ENCODE results near the gene ETV6.
A peak's percentile ranks its signal among the peaks of the same experiment; 100 is the strongest.

ETV6 gene

DNA sequence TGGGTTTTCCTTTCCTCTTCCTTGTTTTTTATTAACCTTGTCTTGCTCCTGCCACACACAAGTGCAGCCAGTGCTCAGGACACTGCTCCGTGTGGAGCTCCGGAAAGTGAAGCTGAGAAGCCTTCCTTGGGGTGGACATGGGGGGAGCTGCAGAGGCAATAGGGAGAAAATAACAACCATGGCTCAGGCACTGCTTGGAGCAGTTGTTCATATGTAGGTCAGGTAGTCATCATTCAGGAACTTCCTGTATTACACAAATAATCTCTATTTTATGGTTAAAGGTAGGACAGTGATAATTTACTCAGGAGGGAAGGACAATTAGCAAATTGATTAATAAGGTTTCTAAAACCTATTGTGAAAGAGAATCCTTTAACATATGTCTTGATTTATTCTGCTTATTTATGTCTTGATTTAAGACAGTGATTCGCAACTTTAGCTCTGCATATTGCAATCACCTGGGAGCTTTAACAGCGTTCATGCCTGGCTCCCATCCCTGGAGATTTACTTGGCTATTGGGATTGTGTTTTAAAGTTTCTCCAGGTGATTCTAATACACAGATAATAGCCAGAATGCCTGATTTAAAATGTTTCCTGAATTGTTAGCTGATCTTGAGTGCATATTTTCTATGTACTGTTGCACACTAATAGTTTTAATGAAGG is 92.1 kb downstream of the ETV6 start:
- no peak for DNase-seq (ENCODE audit: low spot score)

DNA sequence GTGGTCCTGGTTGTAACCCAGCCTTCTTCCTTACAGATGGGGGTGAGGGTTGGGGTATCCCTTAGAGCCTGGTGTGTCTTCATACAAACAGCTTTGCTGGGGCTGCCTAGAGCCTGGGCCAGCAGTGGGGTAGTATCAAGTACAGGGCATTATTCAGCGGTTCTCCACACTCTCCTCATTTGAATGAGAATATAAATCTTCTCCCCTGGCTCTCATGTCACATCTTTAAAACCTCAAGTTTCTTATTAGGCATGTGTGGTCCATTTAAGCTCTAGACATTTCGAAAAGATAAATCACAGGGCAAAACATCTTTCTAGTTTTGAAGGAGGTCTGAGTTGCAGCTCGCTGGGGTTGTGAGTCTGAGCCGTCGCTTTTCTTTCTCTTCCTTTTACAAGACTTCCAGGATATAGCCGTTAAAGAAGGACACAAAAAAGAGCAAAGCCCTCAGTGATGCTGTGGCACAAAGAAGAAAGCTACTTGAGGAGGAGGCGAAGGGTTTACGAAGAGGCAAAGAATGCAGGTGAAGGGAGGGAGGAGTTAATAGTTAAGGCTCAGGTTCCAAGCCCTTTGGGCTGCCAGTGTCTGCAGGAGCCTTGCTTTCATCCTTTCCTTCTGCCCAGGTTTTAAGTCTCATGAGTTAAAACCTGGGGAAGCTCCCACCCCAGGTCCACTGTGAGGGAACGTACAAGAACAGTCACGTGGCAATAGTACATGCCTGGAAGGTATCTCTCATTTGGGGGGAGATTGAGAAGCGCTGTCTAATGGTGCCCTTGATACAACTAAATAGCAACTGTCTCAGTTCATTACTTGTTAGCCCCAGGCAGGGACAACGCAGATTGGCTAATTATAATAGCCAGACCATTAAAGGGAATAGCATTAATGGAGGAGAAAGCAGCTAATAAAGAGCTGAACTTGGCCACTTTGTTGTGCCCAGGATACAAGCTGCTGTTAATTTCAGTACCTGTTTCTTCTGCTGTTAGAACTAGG is 94.2 kb downstream of the ETV6 start:
- DNase-seq (ENCODE audit: low spot score), result no peak

DNA sequence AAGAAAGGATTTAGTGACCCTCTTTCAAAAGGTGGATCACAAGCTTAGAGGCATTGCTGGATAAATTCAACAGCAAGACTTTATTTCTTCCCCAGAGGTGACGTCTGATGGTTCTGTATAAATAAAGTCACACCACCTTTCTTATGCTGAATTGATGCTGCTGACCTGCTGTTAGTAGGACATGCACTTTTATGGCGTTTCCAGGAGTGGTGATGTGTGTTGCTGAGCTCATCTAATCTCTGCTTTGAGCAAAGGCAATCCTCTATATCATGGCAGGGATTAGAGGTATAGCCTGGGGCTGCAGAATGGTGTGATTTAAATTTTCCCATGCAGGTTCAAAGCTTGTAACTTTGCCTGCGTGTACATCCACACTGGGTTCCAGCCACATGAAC is 94.9 kb downstream of the ETV6 start:
- no peak for DNase-seq (ENCODE audit: low spot score)

DNA sequence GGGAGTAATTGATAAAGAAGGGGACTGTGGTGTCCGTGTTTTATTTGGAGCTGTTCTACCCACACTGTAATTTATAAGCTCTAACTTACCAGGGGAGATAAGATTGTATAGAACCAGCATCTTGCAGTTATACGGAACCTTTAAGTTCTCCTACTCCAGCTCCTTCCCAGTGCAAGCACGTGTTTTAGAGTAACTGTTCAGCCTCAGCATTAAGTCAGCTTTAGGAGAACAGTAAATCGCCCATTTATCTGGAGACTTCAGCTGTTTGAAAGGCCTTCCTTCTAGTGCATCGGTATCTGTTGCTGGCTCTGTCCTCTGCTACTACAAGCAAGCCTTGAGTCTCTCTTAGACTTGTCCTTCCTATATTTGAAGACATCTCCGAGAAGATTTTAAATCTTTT is 95.6 kb downstream of the ETV6 start:
- DNase-seq (ENCODE audit: low spot score), result no peak

DNA sequence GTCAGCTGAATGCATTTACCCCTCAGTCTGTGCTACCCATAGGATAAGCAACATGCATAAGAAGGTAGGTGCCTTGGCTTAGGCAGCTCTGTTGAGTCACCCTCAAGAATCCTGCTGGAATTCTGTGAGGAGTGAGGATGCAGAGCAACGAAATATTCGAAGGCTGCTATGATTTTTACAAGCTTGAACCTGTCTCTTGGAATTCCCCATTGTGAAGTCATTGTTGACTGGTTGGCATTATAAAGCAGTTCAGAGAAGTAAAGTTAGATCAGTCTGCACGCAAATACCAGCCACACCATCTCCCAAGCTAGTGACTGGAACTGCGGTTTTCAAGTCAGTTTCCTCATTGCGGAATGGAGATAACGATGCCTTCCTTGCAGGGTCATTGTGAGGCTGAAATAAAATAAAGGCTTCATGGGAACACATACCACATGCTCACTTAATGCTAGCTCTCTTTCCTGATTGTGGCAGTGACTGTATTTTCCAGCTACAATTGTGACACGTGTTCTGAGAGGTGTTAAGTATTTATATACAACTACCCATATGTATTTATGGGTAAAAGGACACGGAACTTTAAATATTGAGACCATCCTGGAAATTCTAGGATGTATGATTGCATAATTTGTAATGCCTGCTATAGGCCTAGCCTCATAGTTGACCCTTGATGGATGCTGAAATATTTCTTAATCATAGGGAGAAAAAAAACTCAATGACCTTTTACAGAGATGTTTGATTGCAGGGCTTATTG is 96.7 kb downstream of the ETV6 start:
- DNase-seq (ENCODE audit: low spot score), result no peak

DNA sequence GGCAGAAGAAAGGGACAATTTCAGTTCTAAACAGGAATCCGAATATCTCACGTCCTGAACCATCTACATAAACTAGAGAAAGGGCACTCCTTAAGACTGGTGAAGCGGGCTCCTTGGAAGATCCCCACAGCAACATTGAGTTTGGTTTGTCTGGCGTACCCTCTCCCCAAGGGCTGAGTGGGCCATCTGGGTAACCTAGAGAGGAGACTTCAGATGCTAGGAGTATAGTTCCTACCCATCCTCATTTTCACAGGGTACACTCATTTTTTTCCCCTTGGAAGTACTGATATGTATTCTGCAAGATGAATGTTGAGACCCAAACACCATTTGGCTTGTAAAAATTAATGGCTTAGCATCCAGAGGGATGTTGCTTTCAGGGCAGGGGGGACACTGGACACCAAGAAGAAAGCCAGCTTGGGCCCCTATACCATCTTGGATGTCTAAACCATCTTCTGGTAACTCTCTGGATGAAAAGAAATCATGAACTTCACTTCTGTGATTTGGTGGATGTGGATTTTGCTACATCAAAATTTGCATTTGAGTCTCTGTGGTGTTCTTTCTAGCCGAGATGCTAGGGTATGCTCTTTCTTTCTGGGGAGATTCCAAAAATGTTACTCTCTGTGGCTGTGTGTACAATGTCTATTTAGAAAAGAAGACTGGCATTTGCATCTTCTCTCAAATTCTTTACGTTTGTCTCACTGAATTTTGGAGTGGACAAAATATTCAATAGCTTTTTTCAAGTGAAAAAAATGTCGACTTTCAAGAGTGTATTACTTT is 97.7 kb downstream of the ETV6 start:
- DNase-seq (ENCODE audit: low spot score), result no peak

DNA sequence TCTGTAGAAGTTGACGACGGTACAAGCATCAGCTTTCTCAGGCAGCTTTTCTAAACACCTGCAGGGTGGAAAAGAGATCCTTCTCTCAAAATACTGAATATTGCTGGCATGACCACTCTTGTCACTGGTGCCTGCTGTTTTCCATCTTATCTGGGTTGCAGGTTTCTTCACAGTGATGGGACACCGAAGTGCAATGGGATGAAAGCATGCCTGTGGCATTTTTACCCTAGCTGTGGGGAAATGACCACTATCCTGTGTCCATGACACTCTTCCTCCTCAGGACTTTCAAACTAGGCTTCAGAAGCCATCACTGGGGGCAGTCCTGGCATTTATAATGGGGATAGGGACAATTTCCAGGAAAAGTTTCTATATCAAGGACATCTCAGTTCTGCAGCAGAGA is 98.5 kb downstream of the ETV6 start:
- DNase-seq (ENCODE audit: low spot score), result no peak

DNA sequence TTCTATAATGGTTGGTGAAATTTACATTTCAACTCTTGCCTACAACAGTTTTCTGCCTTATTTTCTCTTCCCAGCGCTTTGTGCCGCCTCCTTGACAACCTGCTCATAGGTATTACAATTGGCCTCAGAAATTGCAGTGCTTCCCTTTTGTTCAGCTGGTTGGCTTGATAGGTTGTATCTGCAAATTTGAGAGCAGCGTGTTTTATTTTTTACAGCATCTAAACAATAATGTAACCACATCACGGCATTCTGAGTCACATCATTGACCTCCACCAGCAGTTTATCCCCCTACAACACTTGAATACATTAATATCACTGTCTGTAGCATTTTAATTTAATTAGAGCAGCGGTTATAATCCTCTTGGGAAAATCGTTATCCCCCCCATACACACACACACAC is 99.4 kb downstream of the ETV6 start:
- no peak for DNase-seq (ENCODE audit: low spot score)

DNA sequence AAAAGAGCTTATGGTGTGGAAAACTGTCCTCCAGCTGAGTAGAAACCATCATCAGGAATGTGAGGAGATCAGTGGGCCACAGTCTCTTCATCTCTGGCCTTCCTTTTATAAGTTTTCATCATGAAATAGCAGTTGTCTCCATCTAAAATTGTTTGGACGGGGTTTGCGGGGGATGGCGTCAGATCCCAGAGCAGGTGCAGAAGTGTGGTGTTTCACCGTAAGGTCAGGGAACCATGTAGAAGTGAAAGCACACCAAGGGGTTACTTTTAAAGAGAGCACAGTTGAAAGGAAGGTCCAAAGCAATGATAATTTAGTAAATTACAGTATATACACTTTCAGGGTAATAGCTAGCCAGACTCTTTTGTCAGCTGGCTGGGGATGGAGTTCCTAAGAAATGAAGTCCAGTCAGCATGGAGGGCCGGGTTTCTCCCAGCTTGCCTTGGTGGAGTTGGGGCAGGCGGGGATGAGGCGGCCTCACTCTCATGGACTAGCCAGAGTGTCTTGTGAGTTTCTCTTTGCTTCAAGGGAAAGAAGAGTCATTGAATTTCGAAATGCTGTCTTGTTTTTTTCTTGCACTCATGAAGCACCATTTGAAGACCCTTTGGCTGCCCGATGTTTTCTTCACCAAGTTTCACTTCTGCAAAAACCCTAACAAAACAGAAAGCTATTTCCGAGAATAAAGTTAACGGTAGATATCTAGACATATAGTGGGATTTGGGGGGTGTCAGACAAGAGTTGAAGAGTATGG is 100.6 kb downstream of the ETV6 start:
- DNase-seq (ENCODE audit: low spot score), result no peak

DNA sequence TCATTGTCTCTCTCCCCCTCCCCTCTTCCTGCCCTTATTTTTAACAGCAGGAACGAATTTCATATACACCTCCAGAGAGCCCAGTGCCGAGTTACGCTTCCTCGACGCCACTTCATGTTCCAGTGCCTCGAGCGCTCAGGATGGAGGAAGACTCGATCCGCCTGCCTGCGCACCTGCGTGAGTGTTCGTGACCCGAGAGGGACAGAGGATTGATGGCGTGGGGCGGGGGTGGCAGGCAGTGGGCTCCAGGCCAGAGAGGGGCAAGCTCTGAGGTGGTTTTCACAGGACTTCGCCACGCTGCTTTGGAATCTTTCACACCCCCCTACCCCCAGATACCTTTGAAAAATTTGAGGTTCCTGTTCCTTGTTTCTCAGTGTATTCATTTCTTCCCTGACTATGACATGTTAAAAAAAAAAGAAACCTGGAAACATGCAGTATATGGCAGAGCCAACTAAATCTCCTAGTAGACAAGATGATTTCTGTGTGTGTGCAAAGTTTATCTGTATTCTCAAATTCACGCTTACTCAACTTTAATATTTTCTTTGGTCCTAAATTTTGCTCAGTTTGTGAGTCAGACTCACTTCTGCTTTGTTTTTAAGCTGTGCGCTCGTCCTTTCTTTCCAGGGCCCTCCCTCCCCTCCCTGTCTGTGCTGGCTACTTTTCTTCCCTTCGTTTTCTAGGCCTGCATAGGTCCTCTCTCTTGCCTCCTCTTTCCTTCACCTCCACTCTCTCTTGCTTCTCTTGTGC is 103.1 kb downstream of the ETV6 start:
- no peak for DNase-seq (ENCODE audit: low spot score)

DNA sequence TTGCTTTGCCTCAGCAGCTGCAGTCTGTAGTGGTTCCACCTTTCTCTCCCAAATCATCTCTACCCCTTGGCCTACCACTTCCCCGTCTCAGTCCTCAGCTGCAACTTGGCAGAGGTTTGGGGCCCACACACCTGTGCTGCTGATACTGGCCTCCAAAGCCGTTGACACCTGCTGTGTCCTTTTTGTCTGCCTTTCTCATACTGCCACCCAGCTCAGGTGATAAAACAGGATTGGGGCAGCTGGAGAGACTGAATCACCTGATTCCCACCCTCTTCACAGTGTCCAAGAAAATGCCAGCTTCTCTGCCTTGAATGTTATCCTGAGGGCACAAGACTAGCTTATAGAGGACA is 103.7 kb downstream of the ETV6 start:
- DNase-seq (ENCODE audit: low spot score), result no peak

DNA sequence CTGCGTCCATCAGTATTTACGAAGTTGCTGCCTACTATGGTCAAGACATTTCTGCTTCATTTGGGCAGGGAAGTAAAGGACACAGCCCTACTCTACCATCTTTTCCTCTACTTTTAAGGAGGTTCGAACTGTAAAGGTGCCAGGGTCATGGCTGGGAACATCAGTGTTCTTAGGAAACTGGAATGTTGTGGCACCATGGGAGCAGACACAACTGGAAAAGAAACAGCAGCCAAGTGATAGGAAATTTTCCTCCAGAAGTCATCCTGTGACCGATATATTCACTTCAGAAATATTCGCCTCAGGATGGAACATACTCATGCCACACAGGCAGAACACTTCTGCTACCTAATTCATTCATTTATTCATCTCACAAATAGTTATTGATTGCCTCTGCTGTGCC is 104.4 kb downstream of the ETV6 start:
- DNase-seq (ENCODE audit: low spot score), result no peak

DNA sequence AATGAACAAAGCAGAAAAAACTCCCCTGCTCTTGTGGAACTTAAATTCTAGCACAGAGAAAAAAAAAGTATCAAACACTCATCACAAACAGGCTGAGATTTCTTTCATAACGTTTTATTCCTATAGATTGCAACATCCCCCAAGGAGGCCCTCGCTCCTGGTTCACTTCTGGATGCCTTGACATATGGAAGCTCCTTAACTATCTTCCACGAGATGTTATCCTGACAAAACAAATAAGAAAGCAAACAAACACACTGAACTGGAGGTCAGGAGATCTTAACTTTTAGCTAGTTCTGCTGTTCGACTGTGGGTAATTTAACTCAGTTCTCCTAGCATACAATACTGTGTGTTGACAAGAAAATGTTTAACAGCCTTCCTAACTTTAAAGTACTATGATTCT is 104.8 kb downstream of the ETV6 start:
- no peak for DNase-seq (ENCODE audit: low spot score)

DNA sequence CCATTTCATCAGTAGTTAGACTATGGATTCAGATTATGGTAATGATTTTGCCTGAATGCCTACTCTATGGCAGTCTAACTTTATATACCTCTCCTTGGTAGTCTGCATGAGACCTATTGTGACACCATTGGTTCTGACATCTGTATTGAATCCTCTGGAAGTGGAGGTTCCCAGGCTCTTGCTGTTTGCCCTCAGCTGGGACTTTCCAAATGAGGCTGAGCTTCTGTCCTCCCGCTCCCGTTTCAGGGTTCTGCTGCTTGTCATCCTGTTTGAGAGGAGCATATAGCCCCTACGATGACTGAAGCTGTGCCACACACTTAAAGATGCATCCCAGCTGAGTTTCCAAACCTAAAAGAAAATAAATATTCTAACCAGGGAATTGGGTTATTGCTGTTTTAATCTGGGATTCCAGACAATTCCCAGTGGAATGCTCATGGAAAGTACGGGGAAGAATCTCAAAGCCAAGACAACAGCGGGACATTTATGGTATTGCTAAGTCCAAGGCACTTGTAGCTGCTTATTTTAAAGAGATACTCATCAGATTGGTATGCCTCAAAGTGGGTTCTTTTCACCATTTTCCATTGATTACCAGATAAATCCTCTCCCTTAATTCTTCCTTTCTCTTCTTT is 105.9 kb downstream of the ETV6 start:
- peak; percentile 26 for DNase-seq (ENCODE audit: low spot score)

DNA sequence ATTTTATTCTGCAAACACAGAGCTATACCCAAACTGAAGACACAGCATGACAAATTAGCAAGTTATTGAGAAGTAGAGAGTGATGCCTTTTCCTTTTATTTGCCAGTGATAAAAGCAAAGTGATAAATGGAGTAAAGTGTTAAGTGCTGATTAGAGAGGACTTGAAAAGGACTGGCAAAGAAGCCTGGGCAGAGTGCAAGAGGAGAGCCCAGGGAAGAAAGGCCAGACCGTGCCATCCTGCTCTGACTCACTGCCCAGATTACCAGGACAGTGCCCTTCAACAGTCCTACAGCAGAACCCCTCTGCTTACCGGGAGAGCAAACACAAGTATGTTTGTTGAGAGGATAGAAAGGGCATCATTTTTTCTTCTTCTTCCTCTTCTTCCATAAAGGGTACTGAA is 106.5 kb downstream of the ETV6 start:
- no peak for DNase-seq (ENCODE audit: low spot score)

DNA sequence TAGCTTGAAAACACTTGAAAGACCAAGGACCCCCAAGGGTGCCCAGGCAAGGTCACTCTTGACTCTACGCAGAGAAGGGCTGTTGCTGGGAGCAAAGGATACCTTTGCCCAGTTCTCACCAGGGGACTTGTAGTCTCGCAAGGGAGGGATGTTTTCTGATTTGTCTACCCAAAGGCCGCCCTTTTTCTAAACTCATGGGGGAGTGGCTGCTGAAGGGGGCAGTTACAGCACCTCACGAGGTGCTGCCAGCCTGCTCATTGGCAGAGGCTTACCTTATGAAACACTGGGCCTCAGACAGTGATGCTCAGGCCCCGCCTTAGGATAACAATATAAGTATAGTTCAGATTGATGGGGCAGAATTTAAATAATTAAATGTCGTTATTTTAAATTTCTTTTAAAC is 107.0 kb downstream of the ETV6 start:
- DNase-seq (ENCODE audit: low spot score), result no peak

DNA sequence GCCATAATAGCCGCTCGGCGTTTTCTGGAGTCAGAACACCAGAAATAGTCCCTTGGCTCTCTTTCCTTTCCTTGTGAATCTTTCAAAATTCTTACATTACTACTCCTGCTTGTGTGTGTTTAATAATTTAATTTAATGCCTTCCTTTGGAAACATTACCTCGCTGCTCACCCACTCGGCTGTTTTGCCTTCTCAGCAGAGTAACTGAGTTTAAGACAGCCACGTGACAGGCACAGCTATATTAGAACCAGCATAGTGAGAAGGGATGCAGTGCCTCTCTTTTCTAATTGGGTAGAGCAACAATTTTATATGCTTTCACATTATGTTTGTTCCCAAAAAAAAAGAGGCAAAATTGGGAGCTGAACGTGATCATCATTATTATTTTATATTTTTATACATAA is 107.6 kb downstream of the ETV6 start:
- no peak for DNase-seq (ENCODE audit: low spot score)

DNA sequence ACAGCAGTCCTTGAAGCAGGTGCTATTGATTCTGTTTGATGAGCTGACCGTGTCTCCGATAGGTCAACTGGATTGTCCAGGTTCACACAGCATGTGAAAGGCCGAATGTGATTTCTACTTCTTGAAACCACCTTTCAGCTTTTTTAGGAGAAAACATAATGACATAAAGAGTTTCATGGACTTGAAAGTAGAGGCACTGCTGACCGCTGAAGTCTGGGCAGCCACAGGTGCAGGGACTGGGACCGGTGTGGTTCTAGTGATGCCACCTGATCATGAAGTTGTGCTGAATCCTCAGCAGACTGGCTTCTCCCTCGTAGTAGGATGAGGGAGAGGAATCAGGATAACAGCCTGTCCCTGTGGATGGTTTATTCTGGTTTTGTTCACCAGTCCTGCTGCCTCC is 108.1 kb downstream of the ETV6 start:
- no peak for DNase-seq (ENCODE audit: low spot score)

DNA sequence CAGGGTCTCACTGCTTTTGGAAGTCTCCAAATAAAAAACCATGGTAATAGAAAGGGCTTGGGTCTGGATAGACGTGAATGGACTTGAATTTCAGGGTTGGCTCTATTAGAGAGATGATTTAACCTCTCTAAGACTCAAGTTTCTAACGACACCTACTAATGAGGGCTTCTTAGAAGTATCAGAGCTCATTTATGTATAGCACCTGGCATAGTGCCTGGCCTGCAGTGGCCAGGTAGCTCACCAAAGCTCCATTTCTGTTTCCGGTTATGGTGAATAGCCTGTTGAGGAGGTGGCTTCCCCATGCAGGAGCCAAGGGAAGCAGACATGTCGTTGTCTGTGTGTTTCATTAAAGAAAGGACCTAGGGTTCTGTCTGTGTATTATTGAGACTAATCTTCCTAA is 108.6 kb downstream of the ETV6 start:
- DNase-seq (ENCODE audit: low spot score), result no peak
